Kidney (tissue), 14 donors: Measurements from ENCODE around the gene OVOL3. TPM values are rescaled to one million over a fixed set of nuclear protein-coding genes. Genes with fewer than 3 reads are reported as not detected.

Experiments
- DNase-seq, 5 donors: peaks; one replicate each; pipeline ENCODE4 v3.0.0-alpha.2; 2013 to 2020
- FAIRE-seq: peaks from 2 replicates; lab custom pipeline; 2012; peaks lifted over from hg19 to GRCh38; lab: Jason Lieb, UNC
- H3K27ac ChIP-seq, 2 donors: one replicate each; pipeline ENCODE4 v1.7.0; 2013; ENCODE audit warnings: low read depth in 2 of 2, low read length in 2 of 2, inconsistent platforms in 1 of 2
- H3K27me3 ChIP-seq: one replicate; pipeline ENCODE4 v1.7.1; 2013; ENCODE audit warnings: low read length, inconsistent platforms; ENCODE audit not compliant: control insufficient read depth, insufficient read depth
- H3K36me3 ChIP-seq, 3 donors: one replicate each; pipeline versions ENCODE4 v1.7.0 to v1.7.1; 2013; ENCODE audit warnings: low read length in 3 of 3, control low read depth in 1 of 3, inconsistent platforms in 1 of 3; ENCODE audit not compliant: insufficient read depth in 3 of 3, control insufficient read depth in 2 of 3
- H3K4me1 ChIP-seq, 3 donors: one replicate each; pipeline versions ENCODE4 v1.7.0 to v1.7.1; 2013; ENCODE audit warnings: low read length in 3 of 3, inconsistent platforms in 1 of 3, low read depth in 1 of 3; ENCODE audit not compliant: control insufficient read depth in 2 of 3, insufficient read depth in 2 of 3
- H3K4me3 ChIP-seq, 3 donors: one replicate each; pipeline versions ENCODE4 v1.7.0 to v1.8.1; 2013; ENCODE audit warnings: low read length in 3 of 3, control low read depth in 1 of 3, inconsistent platforms in 1 of 3
- H3K9ac ChIP-seq, 3 donors: one replicate each; pipeline versions ENCODE4 v1.7.0 to v1.7.1; 2013; ENCODE audit warnings: low read length in 3 of 3, control low read depth in 1 of 3, inconsistent platforms in 1 of 3
- H3K9me3 ChIP-seq, 3 donors: one replicate each; pipeline versions ENCODE4 v1.7.0 to v1.7.1; 2013; ENCODE audit warnings: low read length in 3 of 3, control low read depth in 1 of 3, inconsistent platforms in 1 of 3; ENCODE audit not compliant: control insufficient read depth in 2 of 3, insufficient read depth in 1 of 3
- CTCF ChIP-seq: IDR thresholded peaks from 3 replicates; pipeline ENCODE4 v1.5.1; 2012; ENCODE audit warnings: mild to moderate bottlenecking, moderate library complexity, borderline replicate concordance; ENCODE audit not compliant: insufficient read depth; ENCODE audit errors: extremely low read depth
- intact Hi-C: fragments of 100-400 bp; cut with DNase I; formaldehyde crosslinking; loops from one replicate; pipeline ENCODE4 v1.11.1; 2022
- polyA plus RNA-seq: library from polyadenylated mRNA; stranded (reverse); fragments of 350-450 nt; fragmentation: Illumina TruSeq; extraction: RNeasy Lipid Tissue Mini Kit (QIAGEN cat#74804); gene quantifications from one replicate; pipeline ENCODE4 v1.2.3, GENCODE V29; 2014; ENCODE audit warnings: low read depth, low replicate concordance; ENCODE audit not compliant: insufficient read depth
- total RNA-seq: library from RNA; stranded (reverse); fragmentation: NEBNext Ultra II Directional; extraction: Animal tissue kit (Norgen Biotek cat#: 25700); gene quantifications from one replicate; pipeline ENCODE4 v1.2.1, GENCODE V29; 2021
- donor health status: control.
- donor health status: control.
- donor health status: control.
- donor health status: control.
- donor health status: control.
- donor health status: DM: yes; HTN: yes; CAD: no.
- donor health status: Normal renal cell carcinoma (clear cell type).

OVOL3 gene
- total and polyA plus RNA-seq, 2 donors from 2014 or later, result not detected

GRCh38 chr19:36136964-36137686 lies 26.2 kb downstream of the OVOL3 start:
- Histone ChIP-seq H3K9me3 (no peaks in the 10 kb centered on the region), H3K36me3 (peaks cover 0 to 3% (median 0%) of the 10 kb centered on the region in 3 donors), H3K9ac (peak overlapping the region in 1 of 3 donors; percentile 46), H3K4me1 (peaks cover 0 to 8% (median 7%) of the 10 kb centered on the region in 3 donors), H3K27me3 (no peaks in the 10 kb centered on the region), H3K27ac (peak overlapping the region; percentile 41 to 62), H3K4me3 (no peak overlapping the region)
- intact Hi-C loops, result no loop called here
- FAIRE-seq (no peak), DNase-seq (peak in 1 of 5 donors; percentile 90)
- TF ChIP-seq CTCF, result no peak

GRCh38 chr19:36139120-36139472 lies 28.2 kb downstream of the OVOL3 start:
- Histone ChIP-seq H3K4me3 (peak overlapping the region in 2 of 3 donors; percentile 65 to 100), H3K27ac (peak overlapping the region; percentile 99 to 100), H3K27me3 (no peaks in the 10 kb centered on the region), H3K4me1 (peaks cover 0 to 8% (median 7%) of the 10 kb centered on the region in 3 donors), H3K9me3 (no peaks in the 10 kb centered on the region), H3K9ac (peak overlapping the region; percentile 62 to 100 (median 74)), H3K36me3 (peaks cover 5 to 12% (median 9%) of the 10 kb centered on the region in 3 donors)
- FAIRE-seq (no peak), DNase-seq (no peak)
- intact Hi-C loops, result no loop called here
- TF ChIP-seq CTCF, result no peak

- peak within 1 kb of the TSS; percentile 99 to 100 for H3K27ac ChIP-seq
- TF ChIP-seq CTCF, result peak; percentile 10
- peaks cover 7 to 14% (median 12%) of the 10 kb centered on the region in 3 donors for H3K36me3 ChIP-seq
- FAIRE-seq, result no peak
- peak within 1 kb of the TSS; percentile 69 to 100 (median 87) for H3K9ac ChIP-seq
- peak; percentile 98 to 99 (median 99) for DNase-seq
- H3K4me3 ChIP-seq, result peak within 1 kb of the TSS; percentile 81 to 100 (median 90)
- H3K27me3 ChIP-seq, result no peaks in the 10 kb centered on the region
- intact Hi-C loops, result no loop called here
- peaks cover 0 to 8% (median 7%) of the 10 kb centered on the region in 3 donors for H3K4me1 ChIP-seq
- H3K9me3 ChIP-seq, result no peaks in the 10 kb centered on the region
These were observed 28.7 kb downstream of the OVOL3 start, which contains the start of gene CAPNS1 for GRCh38 chr19:36139473-36140303. TSS of gene CAPNS1 (plus strand) at chr19:36140066. CDS start at chr19:36141012, 946 bp downstream.
